Measurements from ENCODE around the gene IRAK1.

IRAK1 gene

GRCh38 chrX:154021131-154021611 is 1.5 kb upstream of the IRAK1 start:
- peak; percentile 8; the same call in 1 of the 2 replicates for TF ChIP-seq CTCF (conservative IDR thresholded peaks at IDR 0.05; ENCODE audit: low read length)
- no peak overlapping the region for H3K4me3 ChIP-seq (ENCODE audit: low read length)
- peak; percentile 62 for DNase-seq (ENCODE audit: low read depth)

GRCh38 chrX:154020536-154021115 is 924 bp upstream of the IRAK1 start:
- H3K4me3 ChIP-seq (ENCODE audit: low read length): peak overlapping the region; percentile 56
- TF ChIP-seq CTCF (conservative IDR thresholded peaks at IDR 0.05; ENCODE audit: low read length): no peak
- peak; percentile 38 for DNase-seq (ENCODE audit: low read depth)

- TF ChIP-seq CTCF (conservative IDR thresholded peaks at IDR 0.05; ENCODE audit: low read length): no peak
- peak overlapping the region; percentile 62 for H3K4me3 ChIP-seq (ENCODE audit: low read length)
- DNase-seq (ENCODE audit: low read depth): no peak
These were observed 561 bp downstream of the IRAK1 start for GRCh38 chrX:154019061-154019621.

- TF ChIP-seq CTCF (conservative IDR thresholded peaks at IDR 0.05; ENCODE audit: low read length): no peak
- DNase-seq (ENCODE audit: low read depth): no peak
- H3K4me3 ChIP-seq (ENCODE audit: low read length): peak overlapping the region; percentile 62
These were observed 1.1 kb downstream of the IRAK1 start for GRCh38 chrX:154018518-154019060.

GRCh38 chrX:154017766-154018517 is 1.8 kb downstream of the IRAK1 start:
- no peak for TF ChIP-seq CTCF (conservative IDR thresholded peaks at IDR 0.05; ENCODE audit: low read length)
- H3K4me3 ChIP-seq (ENCODE audit: low read length): peak overlapping the region; percentile 62; the same call in 1 of the 2 replicates
- no peak for DNase-seq (ENCODE audit: low read depth)

GRCh38 chrX:154016366-154017076 is 3.2 kb downstream of the IRAK1 start:
- H3K4me3 ChIP-seq (ENCODE audit: low read length): no peak overlapping the region

More at GRCh38 chrX:154016366-154017076, 3.2 kb downstream of the IRAK1 start:
- no peak for DNase-seq (ENCODE audit: low read depth)
- TF ChIP-seq CTCF (conservative IDR thresholded peaks at IDR 0.05; ENCODE audit: low read length): no peak
